ENCODE results near the gene GRAMD4.

GRAMD4 gene

GRCh38 chr22:46659059-46659790 is 39.0 kb downstream of the GRAMD4 start:
- no peak for DNase-seq

GRCh38 chr22:46659791-46660186 is 39.6 kb downstream of the GRAMD4 start:
- no peak for DNase-seq

GRCh38 chr22:46660604-46661201 is 40.5 kb downstream of the GRAMD4 start:
- DNase-seq, result no peak

GRCh38 chr22:46661221-46661851 is 41.1 kb downstream of the GRAMD4 start:
- DNase-seq, result peak; percentile 37

GRCh38 chr22:46662226-46662625 is 42.0 kb downstream of the GRAMD4 start:
- no peak for DNase-seq

GRCh38 chr22:46663001-46663400 is 42.8 kb downstream of the GRAMD4 start:
- no peak for DNase-seq

- no peak for DNase-seq
Measured at GRCh38 chr22:46663436-46664100, 43.4 kb downstream of the GRAMD4 start.

- no peak for DNase-seq
Measured at GRCh38 chr22:46664301-46664855, 44.2 kb downstream of the GRAMD4 start.

- DNase-seq, result no peak
Measured at GRCh38 chr22:46665151-46665695, 45.0 kb downstream of the GRAMD4 start.

GRCh38 chr22:46665751-46666280 is 45.6 kb downstream of the GRAMD4 start:
- no peak for DNase-seq

GRCh38 chr22:46666577-46667244 is 46.5 kb downstream of the GRAMD4 start:
- no peak for DNase-seq

- no peak for DNase-seq
Measured at GRCh38 chr22:46667245-46667623, 47.0 kb downstream of the GRAMD4 start.

- no peak for DNase-seq
Measured at GRCh38 chr22:46668116-46668515, 47.9 kb downstream of the GRAMD4 start.

GRCh38 chr22:46669201-46669600 is 49.0 kb downstream of the GRAMD4 start:
- no peak for DNase-seq

- no peak for DNase-seq
Measured at GRCh38 chr22:46671824-46672432, 51.7 kb downstream of the GRAMD4 start.

GRCh38 chr22:46672731-46673130 is 52.5 kb downstream of the GRAMD4 start:
- DNase-seq, result no peak

- DNase-seq, result no peak
Measured at GRCh38 chr22:46673205-46673604, 53.0 kb downstream of the GRAMD4 start.

GRCh38 chr22:46673662-46674236 is 53.6 kb downstream of the GRAMD4 start:
- peak; percentile 70 for DNase-seq

- no peak for DNase-seq
Measured at GRCh38 chr22:46674367-46674781, 54.2 kb downstream of the GRAMD4 start.

- no peak for DNase-seq
Measured at GRCh38 chr22:46674906-46675305, 54.7 kb downstream of the GRAMD4 start.

GRCh38 chr22:46675479-46675878 is 55.3 kb downstream of the GRAMD4 start:
- DNase-seq, result no peak

Data from NCI-H146 (cell line).